ENCODE measurements around the gene RAD18.

GRCh38 chr3:8937064-8938020 lies 25.9 kb downstream of the RAD18 start:
- TF ChIP-seq RAD21 (IDR thresholded peaks at IDR 0.05; ENCODE audit: low read depth) (no peak), EP300 (IDR thresholded peaks at IDR 0.05; ENCODE audit: borderline replicate concordance) (no peak), TEAD4 (IDR thresholded peaks at IDR 0.05) (peak; percentile 41)
